22Rv1 (cell line): ENCODE results near the gene FANCC.

Experiments used
- H3K27ac ChIP-seq: fragments of 450-650 bp; 2 replicates; pipeline ENCODE4 v1.5.1; 2017
- ZFX ChIP-seq: fragments of 450-650 bp; IDR thresholded peaks from 2 replicates; pipeline ENCODE4 v1.6.1; 2017; ENCODE audit warnings: antibody characterized with exemption, borderline replicate concordance
- TF ChIP-seq, protein P1 (sequence below): fragments of 450-650 bp; IDR thresholded peaks from 2 replicates; pipeline ENCODE4 v1.5.1; 2017; ENCODE audit warnings: mild to moderate bottlenecking

Gene FANCC

DNA sequence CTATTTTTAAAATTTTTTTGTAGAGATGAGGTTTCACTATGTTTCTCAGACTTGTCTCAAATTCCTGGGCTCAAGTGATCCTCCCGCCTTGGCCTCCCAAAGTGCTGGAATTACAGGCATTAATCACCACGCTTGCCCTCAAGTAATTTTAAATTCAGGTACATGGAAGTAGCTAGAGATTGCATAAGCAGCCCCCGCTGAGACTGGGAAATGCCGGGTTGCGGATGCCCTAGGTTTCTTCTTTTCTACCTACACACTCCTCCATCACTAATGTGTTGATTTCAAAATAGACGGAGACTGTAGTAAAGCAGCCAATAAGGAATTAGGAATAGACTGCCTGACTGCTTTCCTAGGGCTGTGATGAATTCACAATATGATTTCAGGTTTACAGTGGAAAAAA lies 202.4 kb downstream of the FANCC start:
- H3K27ac ChIP-seq: peak overlapping the region; percentile 54

DNA sequence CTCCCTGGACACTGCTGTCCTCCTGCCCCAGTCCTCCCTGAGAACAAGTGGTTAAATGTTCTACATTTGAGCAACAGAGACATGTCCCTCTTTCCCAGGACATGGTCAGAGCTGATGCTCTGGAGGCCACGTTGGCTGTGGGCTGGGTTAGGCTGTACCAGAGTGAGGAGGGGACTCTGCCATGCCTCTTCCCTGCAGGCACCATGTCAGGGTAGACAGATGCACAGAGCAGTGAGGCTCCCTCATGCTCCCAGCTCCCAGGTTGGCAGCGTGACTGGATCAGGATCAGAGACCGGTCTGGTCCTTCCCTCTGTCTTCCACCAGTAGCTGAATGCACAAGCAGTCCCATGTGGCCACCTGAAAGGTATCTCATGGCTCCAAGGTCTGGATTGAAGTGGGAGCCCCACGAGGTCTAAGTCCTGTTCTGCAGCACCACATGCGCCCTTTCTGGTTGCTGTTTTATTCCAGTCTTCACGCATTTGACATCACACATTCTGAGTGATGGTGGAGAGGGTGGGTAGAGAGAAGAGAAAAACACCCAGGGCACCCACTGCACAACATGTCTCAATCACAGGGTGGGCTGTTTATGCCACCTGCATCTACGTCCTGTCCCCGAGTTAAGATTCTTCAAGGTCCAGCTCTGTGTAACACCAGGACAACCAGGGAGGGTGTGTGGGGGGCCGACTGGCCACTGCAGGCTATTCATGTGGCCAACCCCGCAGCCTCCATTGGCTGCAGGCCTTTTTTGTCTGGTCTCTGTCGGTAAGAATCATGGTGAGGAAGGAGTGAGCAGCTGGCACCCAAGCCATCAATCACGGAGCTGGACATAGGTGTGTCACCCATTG lies 204.9 kb downstream of the FANCC start:
- H3K27ac ChIP-seq: no peak overlapping the region
- TF ChIP-seq, protein P1, sequence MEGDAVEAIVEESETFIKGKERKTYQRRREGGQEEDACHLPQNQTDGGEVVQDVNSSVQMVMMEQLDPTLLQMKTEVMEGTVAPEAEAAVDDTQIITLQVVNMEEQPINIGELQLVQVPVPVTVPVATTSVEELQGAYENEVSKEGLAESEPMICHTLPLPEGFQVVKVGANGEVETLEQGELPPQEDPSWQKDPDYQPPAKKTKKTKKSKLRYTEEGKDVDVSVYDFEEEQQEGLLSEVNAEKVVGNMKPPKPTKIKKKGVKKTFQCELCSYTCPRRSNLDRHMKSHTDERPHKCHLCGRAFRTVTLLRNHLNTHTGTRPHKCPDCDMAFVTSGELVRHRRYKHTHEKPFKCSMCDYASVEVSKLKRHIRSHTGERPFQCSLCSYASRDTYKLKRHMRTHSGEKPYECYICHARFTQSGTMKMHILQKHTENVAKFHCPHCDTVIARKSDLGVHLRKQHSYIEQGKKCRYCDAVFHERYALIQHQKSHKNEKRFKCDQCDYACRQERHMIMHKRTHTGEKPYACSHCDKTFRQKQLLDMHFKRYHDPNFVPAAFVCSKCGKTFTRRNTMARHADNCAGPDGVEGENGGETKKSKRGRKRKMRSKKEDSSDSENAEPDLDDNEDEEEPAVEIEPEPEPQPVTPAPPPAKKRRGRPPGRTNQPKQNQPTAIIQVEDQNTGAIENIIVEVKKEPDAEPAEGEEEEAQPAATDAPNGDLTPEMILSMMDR: no peak
- TF ChIP-seq ZFX: no peak

More for the DNA sequence above, 202.4 kb downstream of the FANCC start:
- TF ChIP-seq ZFX: no peak
- TF ChIP-seq, protein P1: no peak

DNA sequence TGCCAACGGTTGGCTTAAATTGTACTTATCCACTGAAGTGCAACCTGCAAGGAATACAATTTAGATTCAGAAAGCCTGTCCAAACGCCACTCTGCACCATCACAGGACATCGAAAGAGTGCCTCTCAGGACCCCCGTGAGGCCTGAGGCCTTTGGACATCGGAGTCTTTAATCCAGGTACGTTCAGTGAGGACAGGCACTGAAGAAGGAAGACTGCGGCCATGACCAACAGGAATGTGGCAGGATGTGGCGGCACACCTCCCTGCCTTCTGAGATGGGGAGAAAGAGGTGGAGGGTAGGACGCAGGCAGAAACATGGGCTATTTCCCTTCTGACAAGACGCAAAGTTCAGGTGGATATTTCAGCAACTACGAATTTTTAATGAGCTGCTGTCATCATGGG lies 205.8 kb downstream of the FANCC start:
- TF ChIP-seq, protein P1: no peak
- no peak for TF ChIP-seq ZFX
- H3K27ac ChIP-seq: no peak overlapping the region

DNA sequence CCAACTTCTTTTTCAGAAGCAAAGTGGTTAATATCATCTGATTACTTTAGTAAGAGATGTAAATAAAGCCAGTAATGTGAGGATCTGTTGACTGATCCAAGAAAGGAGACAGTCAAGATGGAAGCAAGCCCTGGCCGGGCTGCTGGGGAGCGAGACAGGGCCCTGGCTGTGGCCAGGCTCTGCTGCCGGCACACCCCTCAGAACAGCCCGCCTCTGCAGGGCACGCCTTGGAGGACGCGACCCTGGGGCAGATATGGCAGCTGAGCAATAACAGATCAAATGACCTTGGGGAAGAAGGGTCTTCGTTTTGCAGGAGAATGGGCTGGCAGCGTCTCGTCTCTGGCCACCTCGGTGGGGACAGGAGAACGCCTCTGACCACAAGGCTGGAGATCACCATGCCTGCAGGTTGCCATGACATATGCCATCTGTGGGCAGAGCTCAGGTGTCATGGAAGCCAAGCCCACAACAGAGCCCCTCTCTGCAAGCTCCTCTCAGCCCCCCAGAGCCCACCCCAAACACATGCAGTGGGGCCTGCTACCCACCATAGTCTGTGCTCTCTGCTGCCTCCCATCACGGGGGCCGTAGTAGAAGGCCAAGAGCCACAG lies 206.5 kb downstream of the FANCC start:
- no peak for TF ChIP-seq ZFX
- TF ChIP-seq, protein P1: no peak
- H3K27ac ChIP-seq: no peak overlapping the region

DNA sequence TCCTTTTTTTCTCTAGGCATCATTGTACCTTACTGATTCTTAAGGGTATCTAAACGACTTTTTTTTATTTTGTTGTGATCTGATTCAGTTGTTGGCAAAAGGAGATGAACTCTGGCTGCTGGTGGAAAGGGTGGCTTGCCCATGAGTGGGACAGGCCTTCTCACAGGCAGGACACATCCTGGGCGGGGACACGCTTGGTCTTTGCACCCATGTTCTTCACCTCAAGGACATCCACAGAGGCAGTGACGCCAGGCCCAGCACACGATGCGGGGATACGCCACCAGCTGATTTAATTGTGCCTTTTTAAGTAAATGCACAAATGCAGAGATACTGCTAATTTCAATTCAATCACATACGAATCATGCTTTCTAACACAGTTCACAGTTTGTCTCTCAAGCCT lies 208.1 kb downstream of the FANCC start:
- TF ChIP-seq, protein P1: no peak
- no peak for TF ChIP-seq ZFX
- no peak overlapping the region; the same call in 1 of the 2 replicates for H3K27ac ChIP-seq

DNA sequence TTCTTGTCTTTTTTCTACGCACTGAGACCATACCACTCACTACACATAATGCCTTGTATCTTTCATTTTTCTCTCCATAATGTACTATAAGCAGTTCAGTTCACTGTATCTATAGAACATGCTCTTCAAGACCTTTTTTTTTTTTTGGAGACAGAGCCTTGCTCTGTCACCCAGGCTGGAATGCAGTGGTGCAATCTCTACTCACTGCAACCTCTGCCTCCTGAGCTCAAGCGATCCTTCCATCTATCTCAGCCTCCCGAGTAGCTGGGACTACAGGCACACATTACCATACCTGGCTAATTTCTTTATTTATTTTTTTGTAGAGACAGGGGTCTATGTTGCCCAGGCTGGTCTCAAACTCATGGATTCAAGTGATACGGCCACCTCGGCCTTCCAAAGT lies 208.7 kb downstream of the FANCC start:
- peak overlapping the region; percentile 5; the same call in 1 of the 2 replicates for H3K27ac ChIP-seq
- TF ChIP-seq ZFX: no peak
- TF ChIP-seq, protein P1: no peak

DNA sequence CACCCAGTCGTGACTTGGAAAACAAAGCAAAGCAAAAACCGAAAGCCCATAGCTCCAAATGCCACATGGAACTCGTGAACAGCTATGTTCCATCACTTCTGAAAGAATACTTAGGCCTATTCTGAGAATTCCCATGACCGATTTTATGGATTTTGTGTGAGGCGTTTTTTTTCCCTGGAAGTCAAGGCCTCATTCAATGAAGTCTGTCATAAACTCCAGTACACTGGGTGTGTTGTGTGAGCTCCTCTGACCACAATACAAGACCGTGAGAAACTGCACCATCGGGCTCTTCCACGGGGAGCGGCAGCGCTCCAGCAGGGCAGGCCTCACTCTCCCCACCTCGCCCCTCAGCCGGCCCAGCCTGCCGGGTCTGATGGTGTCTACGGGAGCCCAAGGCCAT lies 209.5 kb downstream of the FANCC start:
- H3K27ac ChIP-seq: no peak overlapping the region
- TF ChIP-seq, protein P1: no peak
- no peak for TF ChIP-seq ZFX
